B cell (primary cell): ENCODE results near the gene EXOC6B. TPM values are rescaled to one million over a fixed set of nuclear protein-coding genes. Genes with fewer than 3 reads are reported as not detected.

Experiments used
- ATAC-seq: fragments of 200-7000 bp; cut with Tn5 transposase; one replicate; pipeline ENCODE4 v1.10.0; 2021; ENCODE audit warnings: low read depth, mild to moderate bottlenecking, moderate number of reproducible peaks, moderate library complexity
- CTCF ChIA-PET: fragments of 350-600 bp; sonication (Branson Sonifier 250); formaldehyde crosslinking; loops from one replicate; lab custom pipeline; 2021; ENCODE audit warnings: antibody characterized with exemption, inconsistent platforms; lab: Charles Lee
- POLR2A ChIA-PET: fragments of 350-600 bp; sonication (Branson Sonifier 250); formaldehyde crosslinking; loops from one replicate; lab custom pipeline; 2021; ENCODE audit warnings: antibody characterized with exemption; lab: Charles Lee
- DNase-seq: peaks from one replicate; pipeline ENCODE4 v3.0.0; 2013
- H2AFZ ChIP-seq: 2 replicates; pipeline ENCODE4 v1.6.1; 2012; ENCODE audit warnings: mild to moderate bottlenecking, low read depth, low read length; ENCODE audit not compliant: insufficient read depth, poor library complexity, severe bottlenecking
- H3K27ac ChIP-seq, 2 donors: 1 replicate in 1 of 2; 2 replicates in 1 of 2; pipeline ENCODE4 v1.5.1; 2012 to 2013; ENCODE audit warnings: low read length in 2 of 2, mild to moderate bottlenecking in 2 of 2, moderate library complexity in 1 of 2
- H3K27me3 ChIP-seq, 4 experiments: fragments of 200-600 bp in 1 of 4; sonication (generic) in 1 of 4; replicated peaks in 1 of 4; 1 replicate in 2 of 4; 2 replicates in 2 of 4; pipeline versions ENCODE4 v1.6.1 to v1.7.0; 2013 to 2016; ENCODE audit warnings: low read length in 3 of 4, mild to moderate bottlenecking in 2 of 4, mixed read lengths in 1 of 4, moderate library complexity in 1 of 4; ENCODE audit not compliant: insufficient read depth in 4 of 4, control insufficient read depth in 3 of 4; ENCODE audit errors: control extremely low read depth in 1 of 4
- H3K36me3 ChIP-seq, 2 experiments: replicated peaks in 1 of 2; 1 replicate in 1 of 2; 2 replicates in 1 of 2; pipeline versions ENCODE4 v1.6.1 to v1.7.1; 2013; ENCODE audit warnings: low read length in 1 of 2; ENCODE audit not compliant: insufficient read depth in 2 of 2, control insufficient read depth in 1 of 2; ENCODE audit errors: control extremely low read depth in 1 of 2, extremely low read depth in 1 of 2
- H3K4me1 ChIP-seq, 2 donors: fragments of 200-600 bp in 1 of 2; sonication (generic) in 1 of 2; 1 replicate in 1 of 2; 2 replicates in 1 of 2; pipeline versions ENCODE4 v1.5.1 to v1.6.1; 2013 to 2017; ENCODE audit warnings: low read length in 2 of 2; ENCODE audit not compliant: control insufficient read depth in 2 of 2, insufficient read depth in 2 of 2
- H3K4me2 ChIP-seq: replicated peaks from 2 replicates; pipeline ENCODE3; 2012; ENCODE audit warnings: mild to moderate bottlenecking, low read depth, low read length; ENCODE audit not compliant: poor library complexity, severe bottlenecking
- H3K4me3 ChIP-seq, 5 experiments: fragments of 200-600 bp in 1 of 5; sonication (generic) in 1 of 5; 1 replicate in 3 of 5; 2 replicates in 2 of 5; pipeline versions ENCODE4 v1.5.1 to v1.7.0; 2011 to 2016; ENCODE audit warnings: low read length in 4 of 5, mild to moderate bottlenecking in 4 of 5, low read depth in 2 of 5, control low read depth in 1 of 5, moderate library complexity in 1 of 5; ENCODE audit not compliant: insufficient read depth in 1 of 5; ENCODE audit errors: control extremely low read depth in 1 of 5, extremely low read depth in 1 of 5
- H3K79me2 ChIP-seq: fragments of 200-600 bp; sonication (generic); one replicate; pipeline ENCODE4 v1.6.0; 2016; ENCODE audit warnings: low read length; ENCODE audit not compliant: control insufficient read depth, insufficient read depth
- H3K9ac ChIP-seq: fragments of 200-600 bp; sonication (generic); 2 replicates; pipeline ENCODE4 v1.6.1; 2017; ENCODE audit warnings: mild to moderate bottlenecking, low read length, moderate library complexity
- H3K9me3 ChIP-seq, 3 donors: one replicate each; pipeline versions ENCODE4 v1.6.1 to v1.7.1; 2013; ENCODE audit warnings: low read length in 2 of 3; ENCODE audit not compliant: control insufficient read depth in 2 of 3, insufficient read depth in 1 of 3; ENCODE audit errors: control extremely low read depth in 1 of 3
- H4K20me1 ChIP-seq: 2 replicates; pipeline ENCODE4 v1.6.0; 2012; ENCODE audit warnings: mild to moderate bottlenecking, low read length; ENCODE audit not compliant: insufficient read depth, control insufficient read depth, poor library complexity, severe bottlenecking
- H3K27ac Mint-ChIP-seq: one replicate; pipeline ENCODE4 v1.8.0; 2021; ENCODE audit warnings: mixed read lengths
- H3K27me3 Mint-ChIP-seq: one replicate; pipeline ENCODE4 v1.8.0; 2021; ENCODE audit warnings: mixed read lengths
- H3K4me1 Mint-ChIP-seq: one replicate; pipeline ENCODE4 v1.8.0; 2021; ENCODE audit warnings: mixed read lengths
- H3K4me3 Mint-ChIP-seq: one replicate; pipeline ENCODE4 v1.8.0; 2021; ENCODE audit warnings: mixed read lengths
- H3K9me3 Mint-ChIP-seq: one replicate; pipeline ENCODE4 v1.8.0; 2022; ENCODE audit warnings: mixed read lengths; ENCODE audit not compliant: insufficient read depth
- EZH2 ChIP-seq: IDR thresholded peaks from 2 replicates; pipeline ENCODE4 v1.6.1; 2012; ENCODE audit warnings: borderline replicate concordance, low read depth, mild to moderate bottlenecking, moderate library complexity, low read length; ENCODE audit not compliant: insufficient read depth, poor library complexity, severe bottlenecking
- WGBS: methylation state at CpG from one replicate; pipeline ENCODE4 v1.1.5; 2013; ENCODE audit warnings: missing lambda C conversion rate; ENCODE audit not compliant: insufficient coverage; 5-methylcytosine and 5-hydroxymethylcytosine counted together
- intact Hi-C: fragments of 100-400 bp; cut with micrococcal nuclease; formaldehyde crosslinking; loops from one replicate; pipeline ENCODE4 v1.10.0; 2022
- polyA plus RNA-seq: library from polyadenylated mRNA; depleted of rRNA; stranded (reverse); fragments of >200 nt; gene quantifications from 2 replicates; pipeline ENCODE4 v1.2.3, GENCODE V29; 2012
- total RNA-seq, 2 donors: library from RNA; stranded (reverse); fragments of 120-200 nt in 1 of 2; gene quantifications; 1 replicate in 1 of 2; 2 replicates in 1 of 2; pipeline versions ENCODE4 v1.2.3 to v1.2.4, GENCODE V29; 2013 to 2022
- TF ChIP-seq, protein P1 (sequence below): fragments of 200-600 bp; IDR thresholded peaks from one replicate; pipeline ENCODE4 v1.8.0; 2022; ENCODE audit warnings: antibody characterized with exemption, mild to moderate bottlenecking

The EXOC6B gene
- total and polyA plus RNA-seq, 2 donors (not counting 1 experiment from before 2014, with no cell fraction given): 4.8 to 22.6 TPM

DNA sequence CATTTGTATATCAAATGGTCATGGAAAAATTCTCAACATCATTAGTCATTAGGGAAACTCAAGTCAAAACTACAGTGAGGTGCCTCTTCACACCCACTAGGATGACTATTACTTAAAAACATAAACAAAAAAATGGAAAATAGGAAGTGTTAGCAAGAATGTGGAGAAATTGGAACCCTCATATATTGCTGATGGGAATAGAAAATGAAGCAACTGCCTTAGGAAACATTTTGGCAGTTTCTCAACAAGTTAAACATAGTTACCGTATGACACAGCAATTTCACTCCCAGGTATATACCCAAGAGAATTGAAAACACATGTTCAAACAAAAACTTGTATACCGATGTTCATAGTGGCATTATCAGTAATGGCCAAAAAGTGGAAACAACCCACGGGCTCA, 660.0 kb downstream of the EXOC6B start:
- no peak overlapping the region for H3K4me2 ChIP-seq
- DNase-seq (no peak), ATAC-seq (no peak)
- intact Hi-C loops: no loop called here
- H2AFZ ChIP-seq: no peak overlapping the region
- no peak overlapping the region for H3K27ac ChIP-seq
- no peak overlapping the region for H3K9ac ChIP-seq
- Mint-ChIP-seq H3K4me3 (no peak overlapping the region), H3K9me3 (peaks cover 1% of the 10 kb centered on the region), H3K27ac (no peak overlapping the region), H3K4me1 (no peaks in the 10 kb centered on the region), H3K27me3 (peaks cover 20% of the 10 kb centered on the region)
- H3K4me1 ChIP-seq: no peaks in the 10 kb centered on the region
- WGBS: no CpG with 5 or more reads among the region's 3 CpGs
- H4K20me1 ChIP-seq: no peaks in the 10 kb centered on the region
- H3K79me2 ChIP-seq: no peaks in the 10 kb centered on the region
- H3K4me3 ChIP-seq: no peak overlapping the region
- ChIA-PET CTCF (no interaction called here), POLR2A (no interaction called here)
- no peaks in the 10 kb centered on the region for H3K36me3 ChIP-seq
- TF ChIP-seq EZH2: no peak
- TF ChIP-seq, protein P1, sequence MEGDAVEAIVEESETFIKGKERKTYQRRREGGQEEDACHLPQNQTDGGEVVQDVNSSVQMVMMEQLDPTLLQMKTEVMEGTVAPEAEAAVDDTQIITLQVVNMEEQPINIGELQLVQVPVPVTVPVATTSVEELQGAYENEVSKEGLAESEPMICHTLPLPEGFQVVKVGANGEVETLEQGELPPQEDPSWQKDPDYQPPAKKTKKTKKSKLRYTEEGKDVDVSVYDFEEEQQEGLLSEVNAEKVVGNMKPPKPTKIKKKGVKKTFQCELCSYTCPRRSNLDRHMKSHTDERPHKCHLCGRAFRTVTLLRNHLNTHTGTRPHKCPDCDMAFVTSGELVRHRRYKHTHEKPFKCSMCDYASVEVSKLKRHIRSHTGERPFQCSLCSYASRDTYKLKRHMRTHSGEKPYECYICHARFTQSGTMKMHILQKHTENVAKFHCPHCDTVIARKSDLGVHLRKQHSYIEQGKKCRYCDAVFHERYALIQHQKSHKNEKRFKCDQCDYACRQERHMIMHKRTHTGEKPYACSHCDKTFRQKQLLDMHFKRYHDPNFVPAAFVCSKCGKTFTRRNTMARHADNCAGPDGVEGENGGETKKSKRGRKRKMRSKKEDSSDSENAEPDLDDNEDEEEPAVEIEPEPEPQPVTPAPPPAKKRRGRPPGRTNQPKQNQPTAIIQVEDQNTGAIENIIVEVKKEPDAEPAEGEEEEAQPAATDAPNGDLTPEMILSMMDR: no peak
- H3K27me3 ChIP-seq: peaks cover 0 to 8% (median 5%) of the 10 kb centered on the region in 4 experiments
- H3K9me3 ChIP-seq: no peaks in the 10 kb centered on the region

DNA sequence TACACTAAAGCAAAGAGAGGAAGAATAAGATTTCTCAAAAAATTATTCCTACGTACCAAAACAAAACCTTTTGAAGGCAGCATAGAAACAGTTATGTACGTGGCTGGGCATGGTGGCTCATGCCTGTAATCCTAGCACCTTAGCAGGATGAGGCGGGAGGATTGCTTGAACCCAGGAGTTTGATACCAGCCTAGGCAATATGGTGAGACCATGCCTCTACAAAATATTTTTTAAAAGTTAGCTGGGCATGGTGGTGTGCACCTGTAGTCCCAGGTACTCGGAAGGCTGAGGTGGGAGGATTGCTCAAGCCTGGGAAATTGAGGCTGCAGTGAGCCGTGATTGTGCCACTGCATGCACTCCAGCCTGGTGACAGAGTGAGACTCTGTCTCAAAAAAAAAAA, 663.3 kb downstream of the EXOC6B start:
- Histone ChIP-seq H3K9ac (no peak overlapping the region), H3K4me1 (no peaks in the 10 kb centered on the region), H3K4me2 (no peak overlapping the region), H3K27me3 (peaks cover 0 to 8% (median 6%) of the 10 kb centered on the region in 4 experiments), H3K9me3 (no peaks in the 10 kb centered on the region), H3K79me2 (no peaks in the 10 kb centered on the region), H2AFZ (no peak overlapping the region), H4K20me1 (no peaks in the 10 kb centered on the region), H3K4me3 (no peak overlapping the region), H3K36me3 (no peaks in the 10 kb centered on the region), H3K27ac (no peak overlapping the region)
- no CpG with 5 or more reads among the region's 5 CpGs for WGBS
- Mint-ChIP-seq H3K4me3 (no peak overlapping the region), H3K4me1 (no peaks in the 10 kb centered on the region), H3K9me3 (no peaks in the 10 kb centered on the region), H3K27ac (no peak overlapping the region), H3K27me3 (peaks cover 26% of the 10 kb centered on the region)
- intact Hi-C loops: no loop called here
- ATAC-seq (no peak), DNase-seq (no peak)
- CTCF ChIA-PET: interaction anchor here (1.4 kb wide), 1 partner anchor 12 kb away, joined by 4 read pairs; no protein-coding TSS in a partner anchor
- POLR2A ChIA-PET: no interaction called here
- TF ChIP-seq, protein P1: no peak
- no peak for TF ChIP-seq EZH2
